HepG2 (cell line): ENCODE data around the gene KLF11. TPM values are rescaled to one million over a fixed set of nuclear protein-coding genes. Genes with fewer than 3 reads are reported as not detected.

Source experiments
- ARNT ChIP-seq: fragments of 450-650 bp; IDR thresholded peaks from 2 replicates; pipeline ENCODE4 v1.6.1; 2017
- BATF2 ChIP-seq: sonication (generic); formaldehyde crosslinking; IDR thresholded peaks from 2 replicates; pipeline ENCODE4 v1.8.0; 2022; ENCODE audit warnings: mild to moderate bottlenecking, missing genetic modification reagents, moderate library complexity
- CAMTA2 ChIP-seq: sonication (generic); formaldehyde crosslinking; IDR thresholded peaks from 2 replicates; pipeline ENCODE4 v1.4.0; 2020; ENCODE audit warnings: mild to moderate bottlenecking, missing genetic modification reagents, borderline replicate concordance
- FOXJ3 ChIP-seq: sonication (generic); formaldehyde crosslinking; IDR thresholded peaks from 2 replicates; pipeline ENCODE4 v1.4.0; 2020; ENCODE audit warnings: missing genetic modification reagents, mild to moderate bottlenecking, borderline replicate concordance
- FOXP1 ChIP-seq, 2 experiments: fragments of 450-650 bp in 1 of 2; IDR thresholded peaks; 2 replicates each; pipeline ENCODE4 v1.6.1; 2017 to 2018; ENCODE audit warnings: antibody characterized with exemption in 1 of 2
- GLMP ChIP-seq: sonication (generic); formaldehyde crosslinking; IDR thresholded peaks from 2 replicates; pipeline ENCODE4 v1.9.0; 2021; ENCODE audit warnings: missing genetic modification reagents, mild to moderate bottlenecking, borderline replicate concordance
- KDM3A ChIP-seq: IDR thresholded peaks from 2 replicates; pipeline ENCODE4 v1.6.1; 2018; ENCODE audit warnings: low read depth, missing compliant biosample characterization
- PPARG ChIP-seq: conservative IDR thresholded peaks from 2 replicates; pipeline ENCODE4 v1.6.1; 2016; ENCODE audit warnings: missing biosample characterization, missing genetic modification reagents
- REL ChIP-seq: sonication (generic); formaldehyde crosslinking; conservative IDR thresholded peaks from 2 replicates; pipeline ENCODE4 v1.8.0; 2022; ENCODE audit warnings: mild to moderate bottlenecking, missing genetic modification reagents, moderate library complexity
- RXRA ChIP-seq: sonication (generic); formaldehyde crosslinking; IDR thresholded peaks from 2 replicates; pipeline ENCODE4 v1.5.1; 2020; ENCODE audit warnings: missing genetic modification reagents
- SMAD3 ChIP-seq: sonication (generic); formaldehyde crosslinking; IDR thresholded peaks from 2 replicates; pipeline ENCODE4 v1.4.0; 2020; ENCODE audit warnings: missing genetic modification reagents
- SNAPC2 ChIP-seq: sonication (generic); formaldehyde crosslinking; IDR thresholded peaks from 2 replicates; pipeline ENCODE4 v1.8.1; 2022; ENCODE audit warnings: mild to moderate bottlenecking, missing genetic modification reagents
- SRF ChIP-seq: IDR thresholded peaks from 2 replicates; pipeline ENCODE4 v1.6.1; 2011; ENCODE audit warnings: mild to moderate bottlenecking, low read depth, low read length, moderate library complexity
- STAT5B ChIP-seq: sonication (generic); formaldehyde crosslinking; IDR thresholded peaks from 2 replicates; pipeline ENCODE4 v1.4.0; 2020; ENCODE audit warnings: missing genetic modification reagents
- TAF1 ChIP-seq: sonication (generic); formaldehyde crosslinking; IDR thresholded peaks from 2 replicates; pipeline ENCODE4 v1.4.0; 2020; ENCODE audit warnings: missing genetic modification reagents
- TARDBP ChIP-seq: sonication (generic); formaldehyde crosslinking; IDR thresholded peaks from 2 replicates; pipeline ENCODE4 v1.8.0; 2022; ENCODE audit warnings: mild to moderate bottlenecking, missing genetic modification reagents
- TFDP2 ChIP-seq: sonication (generic); formaldehyde crosslinking; IDR thresholded peaks from 2 replicates; pipeline ENCODE4 v1.4.0; 2020; ENCODE audit warnings: missing genetic modification reagents
- THAP9 ChIP-seq: sonication (generic); formaldehyde crosslinking; IDR thresholded peaks from 2 replicates; pipeline ENCODE4; 2020; ENCODE audit warnings: missing genetic modification reagents, mild to moderate bottlenecking, borderline replicate concordance
- XBP1 ChIP-seq: sonication (generic); formaldehyde crosslinking; IDR thresholded peaks from 2 replicates; pipeline ENCODE4 v1.5.0; 2020; ENCODE audit warnings: missing genetic modification reagents
- ZNF12 ChIP-seq: sonication (generic); formaldehyde crosslinking; IDR thresholded peaks from 2 replicates; pipeline ENCODE4 v1.5.0; 2020; ENCODE audit warnings: missing genetic modification reagents
- ZNF446 ChIP-seq: sonication (generic); formaldehyde crosslinking; IDR thresholded peaks from 2 replicates; pipeline ENCODE4 v1.5.0; 2020; ENCODE audit warnings: mild to moderate bottlenecking, missing genetic modification reagents
- ZNF468 ChIP-seq: sonication (generic); formaldehyde crosslinking; IDR thresholded peaks from 2 replicates; pipeline ENCODE4 v1.8.0; 2022; ENCODE audit warnings: mild to moderate bottlenecking, moderate library complexity, missing genetic modification reagents
- ZNF740 ChIP-seq: sonication (generic); formaldehyde crosslinking; IDR thresholded peaks from 2 replicates; pipeline ENCODE4 v1.4.0; 2020; ENCODE audit warnings: missing genetic modification reagents
- ZNF75D ChIP-seq: sonication (generic); formaldehyde crosslinking; IDR thresholded peaks from 2 replicates; pipeline ENCODE4 v1.8.1; 2023; ENCODE audit warnings: missing genetic modification reagents, mild to moderate bottlenecking, borderline replicate concordance
- ZNF782 ChIP-seq: sonication (generic); formaldehyde crosslinking; IDR thresholded peaks from 2 replicates; pipeline ENCODE4 v1.4.0; 2020; ENCODE audit warnings: missing genetic modification reagents, mild to moderate bottlenecking, borderline replicate concordance
- polyA plus RNA-seq, 8 experiments: library from polyadenylated mRNA; depleted of rRNA in 3 of 8; stranded (reverse) in 7 of 8; unstranded in 1 of 8; fragments of >200 nt; fragmentation: Illumina TruSeq in 4 of 8; extraction: Trizol in 4 of 8; gene quantifications; 2 replicates each; pipeline versions ENCODE4 v1.2.1 to v1.2.3, GENCODE V29; 2011 to 2016; ENCODE audit warnings: low read depth in 4 of 8, missing spikeins in 1 of 8, mixed read lengths in 1 of 8; ENCODE audit not compliant: insufficient read depth in 1 of 8
- total RNA-seq, 5 experiments: library from RNA; depleted of rRNA; stranded (reverse); fragments of >200 nt; fragmentation: Illumina TruSeq; extraction: Trizol; gene quantifications; 2 replicates each; pipeline ENCODE4 v1.2.3, GENCODE V29; 2016; ENCODE audit warnings: low read depth in 1 of 5

KLF11 gene
- total and polyA plus RNA-seq, 2 of the 13 experiments (the other 11 are each of a cell fraction or from before 2014, with no cell fraction given) = 2.5 to 11.8 TPM

GRCh38 chr2:10042301-10043161 is 819 bp upstream of the KLF11 start (continued):
- TF ChIP-seq BATF2 = no peak
- no peak; the same call in none of the 2 replicates for TF ChIP-seq RXRA (CRISPR knock-in tag)
- TF ChIP-seq TARDBP (CRISPR knock-in tag) = no peak
- TF ChIP-seq ZNF740 = no peak
- TF ChIP-seq SMAD3 = no peak
- no peak for TF ChIP-seq TFDP2 (CRISPR knock-in tag)
- TF ChIP-seq GLMP (CRISPR knock-in tag) = peak; percentile 1; the same call in 1 of the 2 replicates
- TF ChIP-seq FOXP1 (IDR thresholded peaks at IDR 0.05) = no peak
- peak; percentile 28; the same call in 1 of the 2 replicates for TF ChIP-seq FOXP1 (CRISPR knock-in tag; IDR thresholded peaks at IDR 0.05)
- TF ChIP-seq SRF = no peak
- TF ChIP-seq TAF1 (CRISPR knock-in tag) = peak; percentile 10; the same call in 1 of the 2 replicates
- TF ChIP-seq PPARG = peak; percentile 30; the same call in 1 of the 2 replicates
- TF ChIP-seq ZNF75D (CRISPR knock-in tag) = no peak
- 0 out of 2 replicates have a peak, but pooled peaks have one; percentile 20 for TF ChIP-seq CAMTA2 (CRISPR knock-in tag)
- TF ChIP-seq ZNF782 (CRISPR knock-in tag) = no peak
- no peak for TF ChIP-seq ARNT
- no peak for TF ChIP-seq STAT5B
- 0 out of 2 replicates have a peak, but pooled peaks have one; percentile 14 for TF ChIP-seq KDM3A (CRISPR knock-in tag)
- TF ChIP-seq REL (CRISPR knock-in tag) = no peak
- TF ChIP-seq ZNF446 (CRISPR knock-in tag) = no peak
- no peak for TF ChIP-seq XBP1 (CRISPR knock-in tag)
- TF ChIP-seq THAP9 (CRISPR knock-in tag) = 0 out of 2 replicates have a peak, but pooled peaks have one; percentile 9
- TF ChIP-seq ZNF468 (CRISPR knock-in tag) = no peak
- no peak for TF ChIP-seq ZNF12 (CRISPR knock-in tag)
- TF ChIP-seq FOXJ3 (CRISPR knock-in tag) = peak; percentile 15; the same call in 1 of the 2 replicates
- TF ChIP-seq SNAPC2 (CRISPR knock-in tag) = no peak
